DND-41 (cell line): Measurements from ENCODE around the gene ASIC3.

Source experiments
- EZH2 ChIP-seq: IDR thresholded peaks from 3 replicates; pipeline ENCODE4 v1.6.1; 2012; ENCODE audit warnings: borderline replicate concordance, low read depth, mild to moderate bottlenecking, moderate library complexity, low read length, inconsistent platforms; ENCODE audit not compliant: severe bottlenecking
- TF ChIP-seq, protein P1 (sequence below): IDR thresholded peaks from 2 replicates; pipeline ENCODE4 v1.5.1; 2012; ENCODE audit warnings: borderline replicate concordance, low read length, moderate library complexity, mild to moderate bottlenecking; ENCODE audit not compliant: poor library complexity, severe bottlenecking; ENCODE audit errors: extremely low read depth

GRCh38 chr7:151064993-151065392 is 16.7 kb downstream of the ASIC3 start:
- TF ChIP-seq, protein P1, sequence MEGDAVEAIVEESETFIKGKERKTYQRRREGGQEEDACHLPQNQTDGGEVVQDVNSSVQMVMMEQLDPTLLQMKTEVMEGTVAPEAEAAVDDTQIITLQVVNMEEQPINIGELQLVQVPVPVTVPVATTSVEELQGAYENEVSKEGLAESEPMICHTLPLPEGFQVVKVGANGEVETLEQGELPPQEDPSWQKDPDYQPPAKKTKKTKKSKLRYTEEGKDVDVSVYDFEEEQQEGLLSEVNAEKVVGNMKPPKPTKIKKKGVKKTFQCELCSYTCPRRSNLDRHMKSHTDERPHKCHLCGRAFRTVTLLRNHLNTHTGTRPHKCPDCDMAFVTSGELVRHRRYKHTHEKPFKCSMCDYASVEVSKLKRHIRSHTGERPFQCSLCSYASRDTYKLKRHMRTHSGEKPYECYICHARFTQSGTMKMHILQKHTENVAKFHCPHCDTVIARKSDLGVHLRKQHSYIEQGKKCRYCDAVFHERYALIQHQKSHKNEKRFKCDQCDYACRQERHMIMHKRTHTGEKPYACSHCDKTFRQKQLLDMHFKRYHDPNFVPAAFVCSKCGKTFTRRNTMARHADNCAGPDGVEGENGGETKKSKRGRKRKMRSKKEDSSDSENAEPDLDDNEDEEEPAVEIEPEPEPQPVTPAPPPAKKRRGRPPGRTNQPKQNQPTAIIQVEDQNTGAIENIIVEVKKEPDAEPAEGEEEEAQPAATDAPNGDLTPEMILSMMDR: no peak
- TF ChIP-seq EZH2: no peak
